HFF-Myc (cell line): Measurements from ENCODE around the gene TXNRD1.

Experiments
- DNase-seq: peaks from one replicate; pipeline ENCODE4 v3.0.0-alpha.2; 2011; ENCODE audit warnings: low read depth; ENCODE audit errors: extremely low read depth
- H3K4me3 ChIP-seq: replicated peaks from 2 replicates; pipeline ENCODE4 v1.5.1; 2011; ENCODE audit warnings: low read depth, mild to moderate bottlenecking, control low read depth, low read length
- TF ChIP-seq, protein P1 (sequence below): IDR thresholded peaks from 2 replicates; pipeline ENCODE4 v1.5.1; 2012; ENCODE audit warnings: mild to moderate bottlenecking, low read depth, low read length, control low read depth; ENCODE audit errors: missing control alignments

The TXNRD1 gene

DNA sequence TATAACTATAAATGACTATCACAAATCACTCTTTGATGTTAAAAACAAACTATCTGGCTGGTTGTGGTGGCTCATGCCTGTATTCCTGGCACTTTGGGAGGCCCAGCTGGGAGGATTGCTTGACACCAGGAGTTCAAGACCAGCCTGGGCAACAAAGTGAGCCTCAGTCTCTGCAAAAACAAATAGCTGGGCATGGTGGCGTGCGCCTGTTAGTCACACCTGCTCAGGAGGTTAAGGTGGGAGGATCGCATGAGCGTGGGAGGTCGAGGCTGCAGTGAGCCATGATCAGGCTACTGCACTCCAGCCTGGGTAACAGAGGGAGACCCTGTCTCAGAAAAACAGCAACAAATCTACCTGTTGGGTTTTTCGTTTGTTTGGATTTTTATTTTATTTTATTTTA is 5.4 kb downstream of the TXNRD1 start:
- DNase-seq: no peak
- TF ChIP-seq, protein P1, sequence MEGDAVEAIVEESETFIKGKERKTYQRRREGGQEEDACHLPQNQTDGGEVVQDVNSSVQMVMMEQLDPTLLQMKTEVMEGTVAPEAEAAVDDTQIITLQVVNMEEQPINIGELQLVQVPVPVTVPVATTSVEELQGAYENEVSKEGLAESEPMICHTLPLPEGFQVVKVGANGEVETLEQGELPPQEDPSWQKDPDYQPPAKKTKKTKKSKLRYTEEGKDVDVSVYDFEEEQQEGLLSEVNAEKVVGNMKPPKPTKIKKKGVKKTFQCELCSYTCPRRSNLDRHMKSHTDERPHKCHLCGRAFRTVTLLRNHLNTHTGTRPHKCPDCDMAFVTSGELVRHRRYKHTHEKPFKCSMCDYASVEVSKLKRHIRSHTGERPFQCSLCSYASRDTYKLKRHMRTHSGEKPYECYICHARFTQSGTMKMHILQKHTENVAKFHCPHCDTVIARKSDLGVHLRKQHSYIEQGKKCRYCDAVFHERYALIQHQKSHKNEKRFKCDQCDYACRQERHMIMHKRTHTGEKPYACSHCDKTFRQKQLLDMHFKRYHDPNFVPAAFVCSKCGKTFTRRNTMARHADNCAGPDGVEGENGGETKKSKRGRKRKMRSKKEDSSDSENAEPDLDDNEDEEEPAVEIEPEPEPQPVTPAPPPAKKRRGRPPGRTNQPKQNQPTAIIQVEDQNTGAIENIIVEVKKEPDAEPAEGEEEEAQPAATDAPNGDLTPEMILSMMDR: no peak
- H3K4me3 ChIP-seq: no peak overlapping the region

DNA sequence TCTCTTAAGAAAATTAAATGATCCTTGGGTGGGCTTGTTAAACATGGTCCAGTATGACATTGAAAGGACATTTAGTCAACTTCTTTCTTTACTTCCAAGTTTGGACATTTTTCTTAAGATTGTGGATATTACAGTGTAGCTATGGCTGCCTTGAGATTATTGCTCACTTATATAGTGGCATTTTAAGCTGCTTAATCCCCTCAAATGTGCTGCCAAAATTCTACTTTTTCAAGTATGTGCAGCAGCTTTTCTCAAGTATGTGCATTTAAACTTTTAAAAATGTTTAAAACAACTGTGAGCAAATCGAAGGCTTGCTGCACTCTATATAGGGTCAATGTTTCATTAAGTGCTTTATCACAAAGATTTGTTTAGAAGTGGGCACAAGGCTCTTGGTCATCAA is 7.4 kb downstream of the TXNRD1 start:
- no peak for DNase-seq
- TF ChIP-seq, protein P1: no peak
- no peak overlapping the region for H3K4me3 ChIP-seq

- TF ChIP-seq, protein P1: no peak
- no peak overlapping the region for H3K4me3 ChIP-seq
- DNase-seq: no peak
Observed at GRCh38 chr12:104223712-104224111, 8.1 kb downstream of the TXNRD1 start.

- DNase-seq: no peak
- H3K4me3 ChIP-seq: no peak overlapping the region
- TF ChIP-seq, protein P1: no peak
Observed at GRCh38 chr12:104226672-104227071, 11.1 kb downstream of the TXNRD1 start.

DNA sequence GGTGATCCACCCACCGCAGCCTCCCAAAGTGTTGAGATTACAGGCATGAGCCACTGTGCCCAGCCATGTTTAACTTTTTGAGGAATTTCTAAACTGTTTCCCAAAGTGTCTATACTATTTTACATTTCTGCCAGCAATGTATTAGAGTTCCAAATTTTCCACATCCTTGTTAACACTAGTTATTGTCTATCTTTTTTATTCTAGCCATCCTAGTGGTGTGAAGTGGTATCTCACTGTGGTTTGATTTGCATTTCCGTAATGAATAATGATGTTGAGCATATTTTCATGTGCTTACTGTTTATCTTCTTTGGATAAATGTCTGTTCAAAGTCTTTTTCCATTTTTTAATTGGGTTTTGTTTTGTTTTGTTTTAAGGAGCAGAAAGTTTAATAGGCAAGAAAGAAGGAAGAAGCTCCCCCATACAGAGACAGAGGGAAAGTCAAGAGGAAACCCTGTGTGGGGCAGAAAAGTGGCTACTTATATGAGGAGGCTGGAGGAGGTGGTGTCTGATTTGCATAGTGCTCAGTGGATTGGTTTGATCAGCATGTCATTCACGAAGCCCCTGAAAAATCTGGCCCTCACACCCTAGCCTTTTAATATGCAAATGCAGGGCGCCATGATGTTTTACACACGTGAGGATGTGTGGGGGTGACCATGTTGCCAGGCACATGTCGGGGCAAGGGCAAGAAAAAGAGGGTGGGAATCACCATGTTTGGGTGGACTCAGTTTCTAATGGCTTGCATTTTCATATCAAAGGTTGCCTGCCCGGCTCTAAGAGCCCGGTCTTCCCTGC is 14.9 kb downstream of the TXNRD1 start:
- TF ChIP-seq, protein P1: no peak
- no peak overlapping the region for H3K4me3 ChIP-seq
- no peak for DNase-seq

GRCh38 chr12:104232609-104233280 is 17.2 kb downstream of the TXNRD1 start:
- TF ChIP-seq, protein P1: no peak
- no peak overlapping the region for H3K4me3 ChIP-seq

More at GRCh38 chr12:104232609-104233280, 17.2 kb downstream of the TXNRD1 start:
- no peak for DNase-seq
